HG02884 (cell line): ENCODE measurements around the gene ANKS6.

Source experiments
- ATAC-seq: cut with Tn5 transposase; IDR thresholded peaks from one replicate; pipeline ENCODE4 v1.9.1; 2021; ENCODE audit warnings: mild to moderate bottlenecking, moderate library complexity; ENCODE audit not compliant: unreplicated experiment

Gene ANKS6

GRCh38 chr9:98791608-98792490, 4.5 kb downstream of the ANKS6 start:
- no peak for ATAC-seq

DNA sequence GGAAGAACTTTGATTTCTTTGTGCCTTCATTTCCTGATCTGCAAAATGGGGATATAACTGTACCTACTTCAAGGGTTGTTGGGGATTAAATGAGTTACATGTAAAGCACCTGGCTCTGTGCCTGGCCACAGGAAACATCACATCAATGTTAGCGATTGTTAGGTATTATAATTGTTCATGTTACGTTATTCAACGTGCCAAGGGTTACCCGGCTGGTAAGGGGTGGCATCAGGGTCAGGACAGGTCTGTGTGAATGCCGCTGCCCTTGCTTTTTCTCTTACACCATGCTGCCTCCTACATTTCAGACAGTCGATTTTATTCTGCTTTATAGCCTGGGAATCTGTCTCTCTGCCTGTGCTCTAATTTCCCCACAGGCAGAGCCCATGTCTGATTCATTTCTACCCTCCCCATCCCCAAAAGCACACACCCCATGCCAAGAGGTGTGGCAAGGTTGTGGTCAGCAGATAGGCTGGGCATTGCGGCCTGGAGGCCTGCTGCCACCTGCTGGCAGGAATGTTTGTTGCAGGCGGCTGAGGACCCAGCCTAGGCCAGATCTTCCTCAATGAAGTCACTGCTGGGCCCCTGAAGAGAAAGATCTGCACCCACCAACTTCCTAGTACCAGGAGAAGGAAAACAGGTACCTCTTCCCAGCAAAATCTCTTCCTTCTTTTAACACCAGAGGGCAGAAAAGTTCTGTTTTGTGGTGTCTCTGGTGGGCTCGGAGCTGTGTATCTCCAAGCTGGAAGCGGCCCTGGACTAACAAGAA, 5.3 kb downstream of the ANKS6 start:
- no peak for ATAC-seq

- no peak for ATAC-seq
Measured at GRCh38 chr9:98790134-98790841, 6.1 kb downstream of the ANKS6 start.

DNA sequence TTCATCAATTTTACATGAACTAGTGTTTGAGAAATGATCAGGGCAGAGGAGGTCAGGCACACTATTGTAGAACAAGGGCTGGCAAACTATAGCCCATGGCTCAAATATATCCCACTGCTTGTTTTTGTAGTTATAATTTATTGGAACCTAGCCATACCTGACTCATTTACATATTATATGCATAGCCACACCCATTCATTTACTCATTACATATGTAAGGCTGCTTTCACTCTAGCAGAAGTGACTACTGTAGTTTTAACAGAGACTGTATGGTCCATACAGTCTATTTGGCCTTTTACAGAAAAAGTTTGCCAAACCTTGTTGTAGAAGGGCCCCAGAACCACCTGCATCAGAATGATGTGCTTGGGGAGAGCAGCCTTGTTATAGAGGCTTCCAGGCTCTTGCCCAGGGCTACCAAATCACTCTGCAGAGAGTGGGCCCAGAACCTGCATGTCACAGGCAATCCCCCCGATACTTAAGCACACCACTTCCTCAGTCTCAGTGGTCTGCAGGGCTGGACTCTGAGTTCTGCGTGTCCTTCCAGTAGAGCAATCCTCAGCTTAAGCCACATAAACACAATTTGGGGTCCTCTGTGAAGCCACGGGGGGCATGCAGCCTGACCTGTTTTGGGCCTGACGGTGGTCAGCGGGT, 6.7 kb downstream of the ANKS6 start:
- ATAC-seq, result no peak

DNA sequence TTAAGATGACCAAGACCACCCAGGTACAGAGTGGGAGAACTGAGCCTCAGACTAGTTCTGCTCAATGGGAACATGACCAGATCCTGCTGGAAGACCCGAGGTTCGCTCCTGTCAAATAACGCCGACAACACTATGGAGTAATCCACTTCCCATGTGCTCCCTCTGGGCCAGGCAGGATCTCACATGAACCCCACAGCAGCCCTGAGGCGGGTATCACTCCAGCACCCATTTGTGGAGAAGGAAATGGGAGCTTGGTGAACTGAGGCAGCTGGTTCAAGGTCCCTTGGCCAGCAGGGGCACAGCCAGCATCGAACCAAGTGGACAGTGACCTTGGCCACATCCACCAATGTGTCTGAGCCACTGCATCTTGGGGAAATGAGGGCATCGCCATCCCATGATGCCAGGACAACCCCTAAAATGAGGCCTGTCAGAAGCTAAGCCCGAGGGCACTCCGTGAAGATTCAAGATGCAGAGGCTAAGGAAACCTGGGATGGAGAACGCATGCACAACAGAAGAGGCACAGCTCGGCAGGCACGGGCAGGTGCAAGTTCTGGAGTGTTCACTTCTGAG, 8.5 kb downstream of the ANKS6 start:
- no peak for ATAC-seq

GRCh38 chr9:98786750-98787510, 9.4 kb downstream of the ANKS6 start:
- no peak for ATAC-seq

DNA sequence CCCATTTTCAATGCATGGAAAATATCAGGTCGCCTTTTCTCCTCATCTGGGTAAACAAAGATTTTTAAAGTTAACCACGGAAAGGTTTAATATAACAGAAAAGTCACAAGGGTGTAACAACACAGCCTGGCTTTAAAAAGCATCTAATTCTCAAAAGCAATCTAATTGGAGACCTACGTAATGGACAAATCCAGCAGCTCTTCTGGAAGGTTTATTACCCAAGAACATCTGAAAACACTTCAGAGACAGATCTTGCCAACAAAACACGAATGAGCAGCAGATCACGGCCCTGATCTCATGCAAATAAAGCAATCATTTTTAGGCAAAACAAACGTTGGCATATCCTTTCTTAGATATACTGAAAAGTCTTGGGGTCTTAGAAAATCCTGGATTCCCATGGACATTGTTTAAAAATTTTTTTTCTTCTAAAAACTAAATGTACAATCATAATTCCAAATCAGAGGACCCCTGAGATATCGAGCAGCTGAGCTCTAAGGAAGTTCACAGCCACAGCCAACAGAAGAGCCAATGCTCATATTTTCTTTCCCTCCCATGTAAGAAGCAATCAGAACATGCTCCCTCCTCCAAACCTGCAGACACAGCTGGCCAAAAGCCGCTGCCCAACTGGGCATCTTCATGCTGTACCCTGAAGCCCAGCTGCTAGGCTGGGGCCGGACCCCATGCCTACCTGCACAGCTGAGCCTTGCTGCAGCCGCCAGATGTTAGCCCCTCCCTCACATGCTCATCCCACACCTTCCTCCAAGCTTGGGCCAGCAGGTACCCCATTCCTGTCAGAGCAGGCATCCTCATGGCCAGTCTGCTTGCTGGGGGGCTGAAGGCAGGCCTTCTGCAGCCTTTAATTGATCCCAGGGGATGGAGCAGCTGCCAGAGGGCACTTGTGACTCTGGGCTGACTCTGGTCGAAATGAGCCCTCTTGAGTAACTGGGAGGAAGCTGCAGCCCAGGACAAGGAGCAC, 11.2 kb downstream of the ANKS6 start:
- no peak for ATAC-seq

GRCh38 chr9:98783518-98784226, 12.7 kb downstream of the ANKS6 start:
- ATAC-seq, result no peak

DNA sequence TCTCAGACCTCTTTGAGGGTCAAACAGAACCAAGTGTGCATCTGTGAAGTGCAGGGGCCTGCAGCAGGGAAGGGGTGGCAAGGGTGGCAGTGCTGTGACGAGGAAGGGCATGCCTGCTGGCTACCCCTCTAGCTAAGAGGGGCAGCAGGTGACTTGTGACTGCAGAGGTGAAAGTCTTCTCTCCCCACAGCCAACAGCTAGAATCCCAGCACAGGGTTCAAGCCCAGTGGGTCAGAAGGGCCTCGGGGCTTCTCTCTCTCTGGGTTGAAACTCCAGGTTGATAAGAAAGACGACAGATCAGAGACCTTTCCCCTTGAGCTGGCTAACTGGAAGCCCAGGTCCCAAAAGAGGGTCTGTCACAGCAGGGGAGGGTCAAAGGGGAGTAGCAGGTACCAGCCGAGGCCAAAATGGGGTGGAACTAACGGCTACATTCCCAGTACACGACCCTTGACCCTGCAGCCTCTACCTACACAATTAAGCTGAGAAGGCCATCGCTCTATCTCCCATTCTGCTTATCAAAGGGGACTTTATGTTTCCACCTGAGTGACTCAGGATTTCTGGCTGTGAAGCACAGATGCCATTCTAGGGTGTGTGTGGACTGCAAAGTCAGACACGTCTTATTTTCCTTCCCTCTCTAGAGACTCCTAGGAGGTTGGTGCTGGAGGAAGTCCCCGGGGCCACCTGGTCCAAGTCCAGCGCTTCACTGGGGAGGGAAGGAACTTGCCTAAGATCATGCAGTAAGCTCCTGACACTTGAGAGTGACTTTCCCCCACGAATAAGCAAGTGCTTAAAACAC, 14.6 kb downstream of the ANKS6 start:
- no peak for ATAC-seq

- no peak for ATAC-seq
Measured at GRCh38 chr9:98780059-98780749, 16.2 kb downstream of the ANKS6 start.

GRCh38 chr9:98778711-98779530, 17.4 kb downstream of the ANKS6 start:
- ATAC-seq, result no peak

GRCh38 chr9:98778251-98778650, 18.1 kb downstream of the ANKS6 start:
- ATAC-seq, result no peak

DNA sequence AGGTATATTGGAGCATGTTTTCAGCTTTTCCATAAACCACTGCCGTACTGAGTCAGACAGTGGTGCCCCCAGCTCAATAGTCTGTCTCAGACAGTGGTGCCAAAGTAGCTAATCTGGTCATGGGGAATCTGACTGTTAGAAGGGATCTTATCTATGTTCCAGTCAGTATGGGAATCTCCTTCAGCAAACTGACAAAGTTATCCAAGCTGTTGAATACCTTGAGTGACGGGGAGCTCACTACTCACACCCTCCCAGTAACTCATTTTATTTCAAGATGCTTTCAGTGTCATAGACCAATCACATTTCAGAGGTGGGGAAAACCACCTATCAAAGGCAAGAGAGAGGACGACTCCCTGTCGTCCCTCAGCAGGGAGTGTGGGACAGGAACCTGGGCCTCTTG, 18.7 kb downstream of the ANKS6 start:
- ATAC-seq, result no peak

- no peak for ATAC-seq
Measured at GRCh38 chr9:98775831-98776441, 20.4 kb downstream of the ANKS6 start.

GRCh38 chr9:98774746-98775145, 21.6 kb downstream of the ANKS6 start:
- no peak for ATAC-seq
